GM18511 (cell line): ENCODE data around the gene CEACAM1.
"Not testable (repeated sequence)": the region's sequence is repeated elsewhere in the genome, so short reads cannot be mapped to it uniquely, and the experiment has no call there.

ENCODE experiments used
- ATAC-seq: cut with Tn5 transposase; IDR thresholded peaks from one replicate; pipeline ENCODE4 v1.9.1; 2021; ENCODE audit warnings: mild to moderate bottlenecking, moderate library complexity; ENCODE audit not compliant: unreplicated experiment

CEACAM1 gene

DNA sequence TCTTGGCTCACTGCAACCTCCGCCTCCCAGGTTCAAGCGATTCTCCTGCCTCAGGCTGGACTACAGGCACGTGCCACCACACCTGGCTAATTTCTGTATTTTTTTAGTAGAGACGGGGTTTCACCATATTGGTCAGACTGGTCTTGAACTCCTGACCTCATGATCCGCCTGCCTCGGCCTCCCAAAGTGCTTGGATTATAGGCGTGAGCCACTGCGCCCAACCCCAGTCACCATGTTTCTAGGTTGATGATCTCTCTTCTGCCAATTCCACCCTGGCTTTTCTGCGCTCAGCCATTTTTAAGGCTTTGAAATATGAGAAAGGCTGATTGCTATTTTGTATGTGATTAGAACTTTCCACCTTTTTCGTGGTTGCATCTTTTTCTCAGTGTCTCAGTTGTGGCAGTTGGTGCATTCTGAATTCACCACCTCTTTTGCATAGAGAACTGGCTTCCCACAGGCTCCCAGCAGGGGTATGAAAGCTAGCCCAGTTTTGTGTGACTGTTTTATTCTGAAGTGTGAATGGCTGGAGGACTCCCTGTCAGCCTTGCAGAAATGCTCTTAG is 15.5 kb downstream of the CEACAM1 start:
- ATAC-seq = peak; percentile 88

DNA sequence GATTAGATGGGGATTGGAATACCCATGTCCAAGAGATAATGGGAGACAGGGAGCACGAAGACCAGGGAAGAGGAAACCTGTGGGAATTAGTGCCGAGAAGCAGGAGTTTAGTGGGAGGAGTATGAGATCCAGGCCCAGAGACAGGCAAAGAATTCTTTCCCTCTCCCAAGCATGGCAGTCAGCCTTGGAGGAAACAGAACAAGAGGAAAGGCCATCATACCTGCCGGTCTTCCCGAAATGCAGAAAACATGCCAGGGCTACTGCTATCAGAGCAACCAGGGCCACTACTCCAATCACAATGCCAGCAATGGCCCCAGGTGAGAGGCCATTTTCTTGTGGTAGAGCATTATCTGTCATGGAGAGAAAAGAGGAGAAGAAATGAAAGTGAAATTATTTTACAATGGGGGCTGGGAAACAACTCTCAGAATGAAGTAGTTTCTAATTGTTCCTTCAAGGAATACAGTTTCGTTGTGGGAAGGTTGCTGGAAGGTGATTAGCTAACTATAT is 16.1 kb downstream of the CEACAM1 start:
- no peak for ATAC-seq

DNA sequence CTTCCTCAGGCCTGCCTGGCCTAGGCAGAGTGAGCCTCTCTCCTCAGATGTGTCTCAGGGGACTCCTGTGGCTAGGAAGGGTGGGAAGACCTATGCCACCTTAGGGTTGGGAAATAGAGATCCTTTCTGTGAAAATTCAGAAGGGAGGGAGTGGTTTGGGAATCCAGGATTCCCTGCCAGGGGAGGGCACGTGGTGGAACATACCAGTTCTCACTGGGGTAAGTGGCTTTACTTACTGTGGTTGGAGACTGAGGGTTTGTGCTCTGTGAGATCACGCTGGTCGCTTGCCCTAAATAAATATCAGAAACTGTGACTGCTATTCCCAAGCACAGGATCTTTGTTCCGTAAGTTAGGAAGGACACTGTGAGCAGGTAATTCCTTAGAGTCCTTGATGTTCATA is 16.9 kb downstream of the CEACAM1 start:
- ATAC-seq = no peak

DNA sequence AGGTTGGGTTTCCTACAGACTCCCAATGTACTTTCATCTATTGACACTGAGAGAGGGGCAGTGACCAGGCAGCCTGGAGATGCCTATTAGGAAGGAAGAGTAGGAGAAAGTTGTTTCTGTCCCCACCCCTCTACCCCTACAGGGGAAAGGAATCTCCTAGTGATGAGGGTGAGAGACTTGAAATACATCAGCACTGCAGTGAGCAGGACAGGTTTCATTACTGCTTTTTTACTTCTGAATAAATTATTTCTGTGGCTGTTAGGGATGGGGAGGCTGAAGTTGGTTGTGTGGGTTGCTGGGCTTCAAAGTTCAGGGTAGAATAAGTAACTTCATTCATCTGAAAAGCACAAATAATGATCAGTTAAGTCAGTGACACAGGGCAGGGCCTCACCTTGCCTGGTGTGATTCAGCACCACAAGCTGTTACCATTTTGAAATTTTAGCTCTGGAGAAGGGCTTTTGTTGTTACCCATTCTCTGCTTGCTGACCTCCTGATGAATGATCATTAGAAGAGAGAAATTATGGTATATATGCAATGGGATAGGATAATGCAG is 19.3 kb downstream of the CEACAM1 start:
- no peak for ATAC-seq

DNA sequence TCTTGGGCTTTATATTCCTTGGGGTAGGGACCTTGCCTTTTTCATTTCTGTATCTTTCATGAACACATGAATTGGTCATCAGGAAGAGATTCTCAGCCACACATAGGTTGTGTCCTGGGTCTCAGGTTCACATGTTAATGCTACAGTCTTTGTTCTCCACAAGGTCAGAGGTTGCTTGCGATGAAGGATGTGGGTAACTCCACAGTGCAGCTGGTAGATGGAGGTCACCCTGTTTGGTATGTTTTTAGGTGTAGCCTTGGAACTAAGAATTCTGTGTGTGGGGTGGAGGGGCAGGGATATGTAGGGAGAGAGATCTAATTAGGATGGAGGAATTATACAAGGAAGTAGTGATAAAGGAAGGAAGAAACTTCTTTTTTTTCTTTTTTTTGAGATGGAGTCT is 23.2 kb downstream of the CEACAM1 start:
- no peak for ATAC-seq

DNA sequence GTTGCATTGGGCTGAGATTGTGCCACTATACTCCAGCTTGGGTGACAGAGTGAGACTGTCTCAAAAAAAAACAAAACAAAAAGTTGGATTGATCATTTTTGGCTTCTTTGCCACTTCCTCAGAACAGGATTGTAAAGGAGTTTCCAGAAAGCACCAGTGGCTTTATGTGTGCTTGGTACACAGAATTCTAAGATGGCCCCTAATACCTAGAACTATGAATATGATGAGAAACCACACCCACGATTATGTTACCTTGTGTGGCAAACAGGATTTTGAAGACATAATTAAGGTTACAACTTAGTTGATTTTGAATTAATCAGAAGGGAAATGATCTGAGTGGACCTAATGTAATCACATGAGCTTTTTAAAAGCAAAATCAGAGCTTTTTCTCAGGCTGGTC is 26.5 kb downstream of the CEACAM1 start:
- no peak for ATAC-seq

DNA sequence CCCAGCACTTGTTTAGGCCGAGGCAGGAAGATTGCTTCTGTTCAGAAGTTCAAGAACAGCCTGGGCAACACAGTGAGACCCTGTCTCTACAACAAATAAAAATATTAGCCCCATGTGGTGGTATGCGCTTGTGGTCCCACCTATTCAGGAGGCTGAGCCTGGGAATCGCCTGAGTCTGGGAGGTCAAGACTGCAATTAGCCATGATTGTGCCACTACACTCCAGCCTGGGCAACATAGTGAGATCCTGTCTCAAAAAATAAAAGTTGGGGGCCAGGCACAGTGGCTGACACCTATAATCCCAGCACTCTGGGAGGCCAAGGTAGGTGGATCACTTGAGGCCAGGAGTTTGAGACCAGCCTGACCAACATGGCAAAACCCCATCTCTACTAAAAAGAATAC is 27.0 kb downstream of the CEACAM1 start:
- not testable (repeated sequence) for ATAC-seq

DNA sequence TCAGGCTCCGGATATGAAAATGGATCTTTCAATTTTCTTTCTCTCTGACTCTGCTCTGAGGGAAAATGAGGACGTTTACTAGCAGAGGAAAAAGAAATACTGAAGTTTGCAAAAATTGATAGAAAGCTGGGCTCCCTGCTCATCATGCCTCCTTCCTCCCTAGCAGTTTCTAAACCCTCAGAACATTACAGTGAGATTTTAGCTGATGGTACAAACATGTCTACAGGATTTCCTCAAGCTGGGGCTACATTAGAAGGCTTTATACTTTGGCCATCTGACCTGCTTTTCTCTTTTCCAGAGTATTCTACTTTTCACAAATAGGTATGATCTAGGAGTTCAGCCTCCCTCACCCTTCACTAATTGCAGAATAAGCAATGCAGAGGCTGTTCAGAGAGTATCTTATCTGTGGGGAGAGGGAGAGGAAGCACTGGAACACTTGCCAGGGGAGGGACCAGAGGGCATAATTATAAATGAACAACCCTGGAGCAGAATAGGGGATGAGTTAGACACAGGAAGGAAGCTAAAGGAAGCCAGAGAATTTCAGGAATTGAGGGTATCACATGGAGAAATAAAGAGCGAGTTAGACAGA is 30.0 kb downstream of the CEACAM1 start:
- no peak for ATAC-seq

DNA sequence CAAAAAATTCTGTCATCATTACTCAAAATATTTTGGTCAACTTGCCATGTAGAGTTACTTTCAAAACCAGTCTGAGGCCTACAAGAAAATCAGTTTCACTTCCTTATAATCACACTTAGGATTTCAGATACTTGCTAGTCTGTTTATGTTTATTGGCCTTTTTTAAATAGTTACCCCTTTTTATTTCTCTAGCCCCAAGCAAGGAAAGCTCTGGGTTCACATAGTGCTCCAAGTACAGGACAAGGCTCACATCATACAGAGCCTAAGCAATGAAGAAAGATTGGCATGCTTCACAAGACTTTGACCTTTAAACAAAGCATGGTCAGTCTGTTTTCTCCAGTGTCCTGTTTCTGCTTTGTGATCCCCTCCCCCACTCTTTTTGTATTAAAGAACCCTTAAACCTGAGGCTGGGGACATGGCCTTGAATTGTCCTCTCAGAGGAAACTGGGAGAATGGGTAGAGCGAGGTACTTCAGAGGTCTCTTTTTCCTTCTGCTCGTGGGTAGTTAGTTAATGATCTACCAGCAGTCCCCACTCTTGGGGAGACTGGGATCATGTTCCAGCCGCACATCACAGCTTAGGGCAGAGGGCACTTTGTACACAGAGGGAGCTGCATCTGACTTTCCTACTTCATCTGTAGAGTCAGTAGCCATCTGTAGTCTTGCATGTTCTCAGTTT is 30.7 kb downstream of the CEACAM1 start:
- peak; percentile 73 for ATAC-seq

DNA sequence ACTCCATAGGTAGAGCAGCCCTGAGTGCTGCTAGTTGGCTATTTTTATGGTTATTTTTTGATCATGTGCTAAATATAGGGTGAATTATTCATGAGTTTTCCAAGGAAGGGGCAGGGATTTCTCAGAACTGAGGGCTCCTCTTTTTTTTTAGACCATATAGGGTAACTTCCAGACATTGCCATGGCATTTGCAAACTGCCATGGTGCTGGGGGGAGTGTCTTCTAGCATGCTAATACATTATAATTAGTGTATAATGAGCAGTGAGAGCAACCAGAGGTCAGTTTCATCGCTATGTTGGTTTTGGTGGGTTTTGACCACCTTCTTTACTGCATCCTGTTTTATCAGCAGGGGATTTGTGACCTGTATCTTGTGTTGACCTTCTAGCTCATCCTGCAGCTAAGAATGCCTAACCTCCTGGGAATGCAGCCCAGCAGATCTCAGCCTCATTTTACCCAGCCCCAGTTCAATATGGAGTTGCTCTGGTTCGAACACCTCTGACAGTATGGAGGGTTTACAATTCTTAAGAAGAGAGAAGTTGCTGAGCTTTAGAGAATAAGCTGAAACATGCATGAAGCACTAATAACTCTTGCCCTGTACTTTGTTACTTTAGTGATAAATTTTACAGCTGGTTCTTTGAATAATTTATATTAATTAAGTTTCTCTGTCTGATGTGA is 31.7 kb downstream of the CEACAM1 start:
- no peak for ATAC-seq

DNA sequence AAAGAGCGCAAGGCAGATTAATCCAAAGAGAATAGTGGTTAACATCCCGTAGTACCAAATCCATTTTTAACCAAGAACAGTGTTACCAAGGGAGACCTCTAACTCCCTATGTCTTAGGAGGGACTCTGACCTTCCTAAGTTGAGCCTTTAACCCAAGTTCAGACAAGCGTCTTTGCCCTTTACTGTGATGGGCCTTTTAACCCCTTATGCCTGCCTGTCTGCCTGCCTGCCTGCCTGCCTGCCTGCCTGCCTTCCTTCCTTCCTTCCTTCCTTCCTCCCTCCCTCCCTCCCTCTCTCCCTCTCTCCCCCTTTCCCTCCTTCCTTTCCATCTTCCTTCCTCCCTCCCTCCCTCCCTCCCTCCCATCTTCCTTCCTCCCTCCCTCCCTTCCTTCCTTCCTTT is 32.6 kb downstream of the CEACAM1 start:
- no peak for ATAC-seq

DNA sequence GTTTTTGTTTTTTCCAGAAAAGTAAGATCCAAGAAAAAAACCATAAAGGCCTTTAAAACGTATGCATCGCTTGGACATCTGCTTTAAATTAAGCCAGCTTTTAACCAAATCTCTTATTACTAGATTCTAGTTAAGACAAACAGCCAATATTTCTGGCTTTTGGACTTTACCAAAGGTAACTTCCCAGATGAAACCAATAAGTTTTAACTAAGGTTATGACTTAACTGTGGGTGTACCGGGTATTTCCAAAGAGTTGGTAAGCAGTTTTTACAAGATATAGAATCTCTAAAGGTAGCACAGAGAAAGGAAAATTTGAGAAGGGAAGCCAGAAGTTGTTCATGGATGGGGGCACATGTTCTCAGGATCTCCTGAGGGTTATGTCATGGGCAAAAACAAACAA is 34.0 kb downstream of the CEACAM1 start:
- ATAC-seq = no peak

DNA sequence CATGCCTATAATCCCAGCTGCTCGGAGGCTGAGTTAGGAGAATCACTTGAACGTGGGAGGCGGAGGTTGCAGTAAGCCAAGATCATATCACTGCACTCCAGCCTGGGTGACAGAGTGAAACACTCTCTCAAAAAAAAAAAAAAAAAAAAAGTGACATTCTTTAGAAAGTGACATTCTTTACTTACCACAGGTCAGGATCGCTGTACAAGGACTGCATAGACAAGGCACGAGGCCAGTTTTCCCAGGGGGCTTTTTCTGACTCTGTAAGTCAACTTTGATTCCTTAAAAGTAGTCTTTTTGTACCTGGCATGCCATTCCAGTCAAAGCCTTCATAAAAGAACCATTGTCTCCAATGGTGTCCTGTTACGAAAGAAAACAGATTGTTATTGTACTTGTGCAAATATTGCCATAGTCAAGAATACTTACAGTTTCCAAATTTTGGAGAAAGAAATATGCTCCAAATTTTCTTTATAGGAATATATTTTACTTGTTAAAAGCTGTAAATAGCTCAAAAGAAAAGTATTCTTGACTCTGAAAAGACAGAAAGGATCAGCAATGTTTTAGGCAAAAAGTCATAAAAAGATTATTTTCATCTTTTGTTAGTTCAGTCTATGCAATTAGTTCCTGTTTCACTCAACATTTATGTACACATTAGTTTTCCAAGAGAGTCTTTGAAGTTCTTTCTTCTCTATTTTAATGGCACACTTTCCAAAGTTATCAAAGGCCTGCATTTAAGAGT is 39.3 kb downstream of the CEACAM1 start:
- ATAC-seq = no peak

DNA sequence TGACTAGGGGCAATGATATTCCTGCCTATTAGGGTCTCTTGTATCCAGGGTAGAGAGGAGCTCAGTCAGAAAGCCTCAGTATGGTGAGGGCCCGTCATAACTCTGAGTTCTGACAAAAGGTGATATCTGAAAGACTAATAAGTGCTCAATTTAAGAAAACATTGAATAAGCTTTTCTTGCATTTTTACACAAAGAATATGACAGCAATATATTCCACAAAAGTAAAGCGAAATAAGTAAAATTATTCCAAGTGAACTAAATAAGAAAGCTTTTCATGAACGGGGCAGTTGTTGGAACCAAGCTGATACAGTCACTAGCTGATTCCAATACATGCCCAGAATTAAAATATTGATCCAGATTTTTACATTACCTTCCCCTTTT is 40.5 kb downstream of the CEACAM1 start:
- ATAC-seq = no peak

DNA sequence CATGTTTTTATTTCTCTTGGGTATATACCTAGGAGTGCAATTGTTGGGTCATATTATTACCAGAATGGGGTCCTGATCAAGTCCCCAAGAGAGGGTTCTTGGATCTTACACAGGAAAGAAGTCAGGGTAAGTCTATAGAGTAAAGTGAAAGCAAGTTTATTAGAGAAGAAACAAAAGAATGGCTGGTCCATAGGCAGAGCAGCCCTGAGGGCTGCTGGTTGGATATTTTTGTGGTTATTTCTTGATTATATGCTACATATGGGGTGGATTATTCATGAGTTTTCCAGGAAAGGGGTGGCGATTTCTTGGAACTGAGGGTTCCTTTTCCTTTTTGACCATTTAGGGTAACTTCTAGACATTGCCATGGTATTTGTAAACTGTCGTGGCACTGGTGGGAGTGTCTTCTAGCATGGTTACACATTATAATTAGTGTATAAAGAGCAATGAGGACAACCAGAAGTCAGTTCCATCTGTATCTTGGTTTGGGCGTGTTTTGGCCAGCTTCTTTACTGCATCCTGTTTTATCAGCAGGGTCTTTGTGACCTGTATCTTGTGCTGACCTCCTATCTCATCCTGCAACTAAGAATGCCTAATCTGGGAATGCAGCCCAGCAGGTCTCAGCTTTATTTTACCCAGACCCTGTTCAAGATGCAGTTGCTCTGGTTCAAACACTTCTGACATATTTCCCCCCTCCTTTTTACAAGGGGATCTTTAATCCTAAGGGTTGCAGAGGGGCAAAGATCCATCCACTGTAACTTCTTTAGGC is 41.1 kb downstream of the CEACAM1 start:
- ATAC-seq = no peak

DNA sequence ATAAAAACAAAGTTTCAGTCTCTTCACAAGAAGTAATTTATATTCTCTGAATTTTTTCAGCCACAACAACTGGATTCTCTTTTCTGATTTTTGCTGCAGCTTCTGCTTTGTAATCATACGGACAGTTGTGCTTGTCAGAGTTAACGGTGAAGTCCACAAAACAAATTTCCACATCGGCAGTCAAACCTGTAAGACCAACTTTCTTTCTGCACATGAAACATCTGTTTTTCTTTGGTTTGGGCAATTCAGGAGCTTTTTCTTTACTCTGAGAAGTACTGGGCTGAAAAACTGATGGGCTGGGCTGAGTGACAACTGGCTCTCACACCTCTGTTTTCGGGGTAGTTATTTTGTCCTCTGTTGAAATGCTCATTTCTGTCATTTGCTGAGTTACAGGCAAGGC is 43.2 kb downstream of the CEACAM1 start:
- ATAC-seq = not testable (repeated sequence)

DNA sequence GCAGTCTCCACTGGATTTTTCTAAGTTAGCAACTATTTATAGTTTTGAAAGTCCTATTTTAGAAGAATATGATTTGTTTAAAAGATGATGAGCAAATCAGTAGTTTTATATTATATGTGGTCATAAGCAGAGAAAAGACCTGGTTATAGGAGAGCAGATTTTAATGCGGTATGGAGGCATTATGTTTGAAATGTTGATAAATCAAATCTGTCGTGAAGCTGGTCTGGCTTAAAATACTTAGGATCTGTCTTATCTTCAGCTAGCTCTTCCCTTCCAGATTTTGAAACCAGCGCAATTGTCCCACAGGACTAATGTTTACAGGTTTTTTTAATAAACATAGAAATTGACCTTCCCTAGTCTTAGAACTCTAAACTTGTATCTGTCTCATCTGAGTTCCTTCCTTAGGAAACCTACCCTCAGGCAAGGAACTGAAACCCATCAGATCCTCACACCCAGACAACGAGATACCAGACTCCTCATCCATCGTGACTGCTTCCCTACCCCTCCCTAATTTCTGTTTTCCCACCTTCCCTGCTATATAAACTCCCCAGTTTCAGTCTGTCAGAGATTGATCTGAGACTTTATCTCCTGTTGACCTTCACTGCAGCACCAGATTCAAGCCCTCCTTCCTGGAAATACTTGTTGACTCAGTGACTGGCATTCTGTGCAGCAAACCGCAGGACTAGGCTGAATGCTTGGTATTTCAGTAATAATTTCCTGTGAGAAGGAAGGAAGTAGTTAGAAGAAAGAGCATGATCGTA is 47.8 kb downstream of the CEACAM1 start:
- no peak for ATAC-seq

DNA sequence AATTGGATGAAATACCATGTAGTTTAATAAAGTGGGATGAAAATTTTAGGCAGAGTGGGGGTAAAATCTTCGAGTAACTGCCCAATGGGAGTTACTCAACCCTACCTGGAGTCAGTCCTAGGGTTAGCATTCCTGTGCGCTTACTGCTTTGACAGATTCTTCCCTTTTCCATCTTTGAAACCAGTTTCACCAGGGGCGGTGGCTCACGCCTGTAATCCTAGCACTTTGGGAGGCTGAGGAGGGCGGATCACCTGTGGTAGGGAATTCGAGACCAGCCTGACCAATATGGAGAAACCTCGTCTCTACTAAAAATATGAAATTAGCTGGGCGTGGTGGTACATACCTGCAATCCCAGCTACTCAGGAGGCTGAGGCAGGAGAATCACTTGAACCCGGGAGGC is 48.5 kb downstream of the CEACAM1 start:
- ATAC-seq = no peak

DNA sequence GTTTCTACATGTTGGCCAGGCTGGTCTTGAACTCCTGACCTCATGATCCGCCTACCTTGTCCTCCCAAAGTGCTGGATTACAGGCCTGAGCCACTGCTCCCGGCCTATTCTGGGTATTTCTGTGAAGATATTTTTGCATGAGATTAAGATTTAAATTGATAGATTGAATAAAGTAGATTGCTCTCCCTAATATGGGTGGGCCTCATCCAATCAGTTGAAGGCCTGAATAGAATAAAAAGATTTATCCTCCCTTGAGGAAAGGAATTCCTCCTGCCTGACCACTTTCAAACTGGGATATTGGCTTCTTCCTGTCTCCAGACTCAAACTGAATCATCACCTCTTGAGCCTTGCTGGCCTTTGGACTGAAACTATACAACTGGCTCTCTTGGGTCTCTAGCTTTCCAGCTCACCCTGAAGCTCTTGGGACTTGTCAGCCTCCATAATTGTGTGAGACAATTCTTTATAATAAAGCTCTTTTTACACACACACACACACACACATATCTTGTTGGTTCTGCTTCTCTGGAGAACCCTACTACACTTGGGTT is 49.4 kb downstream of the CEACAM1 start:
- no peak for ATAC-seq
